Left hindlimb (tissue), 1 donor: Measurements from ENCODE around the gene SERPING1.
A peak's percentile ranks its signal among the peaks of the same experiment; 100 is the strongest.

Experiments
- DNase-seq: peaks from one replicate; pipeline ENCODE4 v3.0.0-alpha.2; 2018

SERPING1 gene

GRCh38 chr11:57597461-57597915, at the start of gene SERPING1:
SERPING1 (plus strand) TSS chr11:57597685; CDS start chr11:57598271, 586 bp downstream.
- peak; percentile 71 for DNase-seq

DNA sequence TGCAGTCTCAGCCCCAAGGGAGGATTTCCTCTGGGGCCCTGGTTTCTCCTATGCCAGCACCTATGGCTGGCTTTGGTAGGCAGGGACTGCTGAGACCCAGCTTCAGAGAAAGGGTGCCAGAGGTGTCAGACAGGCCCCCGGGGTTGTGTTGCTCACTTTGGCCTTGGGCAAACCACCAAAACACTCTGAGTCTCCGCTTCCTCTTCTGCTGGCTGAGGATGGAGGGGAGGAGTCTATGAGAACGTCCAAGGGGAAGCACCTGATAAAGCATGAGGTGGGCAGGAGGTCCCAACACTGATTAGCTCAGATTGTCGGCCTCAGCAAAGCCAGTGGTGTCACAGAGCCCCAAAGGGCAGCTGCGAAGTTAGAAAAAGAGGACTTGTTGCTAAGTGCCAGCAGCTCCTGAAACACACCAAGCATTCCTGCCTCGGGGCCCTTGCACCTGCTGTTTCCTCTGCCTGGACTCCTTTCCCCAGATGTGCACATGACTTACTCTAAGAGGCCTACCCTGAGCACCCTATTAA, 49.6 kb upstream of the SERPING1 start:
- no peak for DNase-seq

DNA sequence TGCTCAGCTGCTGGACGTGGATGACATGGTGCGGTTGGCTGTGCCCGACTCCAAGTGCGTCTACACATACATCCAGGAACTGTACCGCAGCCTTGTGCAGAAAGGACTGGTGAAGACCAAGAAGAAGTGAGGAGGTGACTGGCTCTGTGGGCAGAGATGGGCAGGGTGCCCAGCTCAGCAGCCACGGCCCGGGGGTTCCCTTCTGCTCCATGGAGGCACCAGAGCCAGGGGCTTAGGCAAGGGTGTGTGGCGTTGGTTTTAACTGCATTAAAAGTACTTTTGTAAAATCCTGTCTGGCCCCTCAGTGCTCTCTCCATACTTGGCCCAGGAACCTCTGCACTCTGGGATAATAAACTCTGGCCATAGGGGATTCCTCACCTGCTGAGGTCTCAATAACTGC, 47.5 kb upstream of the SERPING1 start:
- DNase-seq: no peak

DNA sequence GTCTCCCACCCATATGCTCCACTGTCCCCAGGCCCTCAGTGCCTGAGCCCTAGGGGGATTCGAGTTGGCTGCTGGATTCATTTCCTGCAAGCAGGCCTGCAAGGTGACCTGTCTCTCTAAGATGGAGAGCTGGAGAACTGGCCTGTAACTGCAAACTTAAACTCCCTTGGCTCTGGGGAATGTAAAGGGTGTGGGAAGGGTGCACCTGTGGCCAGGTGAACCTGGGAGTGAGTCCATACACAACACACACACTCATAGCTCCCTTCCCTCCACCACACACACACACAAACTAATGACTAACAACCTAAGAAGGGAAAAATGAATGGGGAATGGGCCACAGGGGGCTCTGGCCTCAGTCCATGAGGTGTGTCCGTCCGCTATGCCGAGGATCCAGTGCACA, 45.5 kb upstream of the SERPING1 start:
- no peak for DNase-seq

DNA sequence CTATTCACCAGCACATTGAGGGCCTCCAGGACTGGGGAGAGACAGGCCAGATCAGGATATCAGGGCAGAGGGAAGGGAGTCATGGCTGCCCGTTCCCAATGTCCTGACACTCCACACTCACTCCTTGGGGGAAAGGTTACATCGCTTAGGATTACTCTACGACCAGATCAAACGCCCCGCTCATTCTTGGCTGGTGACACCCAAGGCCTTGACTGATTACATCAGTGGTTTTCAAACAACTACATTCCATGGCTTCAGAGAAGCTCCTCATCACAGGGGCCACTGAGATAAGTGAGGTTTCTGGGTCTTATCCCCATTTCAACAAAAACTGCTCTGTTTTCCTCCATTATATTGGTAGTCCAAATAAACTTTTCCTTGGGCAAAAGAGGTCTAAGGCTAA, 45.0 kb upstream of the SERPING1 start:
- DNase-seq: no peak

- DNase-seq: no peak
Measured at GRCh38 chr11:57555393-57555792, 42.1 kb upstream of the SERPING1 start.

DNA sequence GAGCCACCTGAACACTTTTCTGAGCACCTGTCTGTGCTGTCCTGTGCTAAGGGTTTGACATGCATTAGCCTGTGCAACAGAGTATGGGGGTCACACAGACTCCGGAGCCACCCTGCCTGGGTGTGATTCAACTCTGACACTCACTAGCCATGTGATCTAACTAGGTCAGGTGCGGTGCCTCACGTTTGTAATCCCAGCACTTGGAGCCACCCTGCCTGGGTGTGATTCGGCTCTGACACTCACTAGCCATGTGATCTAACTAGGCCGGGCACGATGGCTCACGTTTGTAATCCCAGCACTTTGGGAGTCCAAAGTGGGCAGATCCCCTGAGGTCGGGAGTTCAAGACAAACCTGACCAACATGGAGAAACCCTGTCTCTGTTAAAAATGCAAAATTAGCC, 41.4 kb upstream of the SERPING1 start:
- DNase-seq: no peak

GRCh38 chr11:57560146-57560545, 37.3 kb upstream of the SERPING1 start:
- no peak for DNase-seq

DNA sequence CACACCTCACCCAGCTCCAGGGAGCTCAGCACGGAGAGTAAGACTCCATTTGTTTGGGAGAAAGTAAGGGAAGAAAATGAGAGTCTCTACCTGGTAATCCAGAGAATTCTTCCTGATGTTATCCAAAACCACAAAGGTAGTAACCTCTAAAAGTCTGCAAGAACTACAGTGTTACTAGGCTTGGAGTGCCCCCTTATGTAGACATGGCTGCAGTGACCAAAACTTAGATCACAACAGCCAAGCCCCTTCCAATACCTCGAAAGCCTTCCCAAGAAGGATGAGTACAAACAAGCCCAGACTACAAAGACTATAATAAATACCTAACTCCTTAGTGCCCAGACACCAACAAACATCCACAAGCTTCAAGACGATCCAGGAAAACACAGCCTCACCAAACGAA, 34.9 kb upstream of the SERPING1 start:
- DNase-seq: no peak

DNA sequence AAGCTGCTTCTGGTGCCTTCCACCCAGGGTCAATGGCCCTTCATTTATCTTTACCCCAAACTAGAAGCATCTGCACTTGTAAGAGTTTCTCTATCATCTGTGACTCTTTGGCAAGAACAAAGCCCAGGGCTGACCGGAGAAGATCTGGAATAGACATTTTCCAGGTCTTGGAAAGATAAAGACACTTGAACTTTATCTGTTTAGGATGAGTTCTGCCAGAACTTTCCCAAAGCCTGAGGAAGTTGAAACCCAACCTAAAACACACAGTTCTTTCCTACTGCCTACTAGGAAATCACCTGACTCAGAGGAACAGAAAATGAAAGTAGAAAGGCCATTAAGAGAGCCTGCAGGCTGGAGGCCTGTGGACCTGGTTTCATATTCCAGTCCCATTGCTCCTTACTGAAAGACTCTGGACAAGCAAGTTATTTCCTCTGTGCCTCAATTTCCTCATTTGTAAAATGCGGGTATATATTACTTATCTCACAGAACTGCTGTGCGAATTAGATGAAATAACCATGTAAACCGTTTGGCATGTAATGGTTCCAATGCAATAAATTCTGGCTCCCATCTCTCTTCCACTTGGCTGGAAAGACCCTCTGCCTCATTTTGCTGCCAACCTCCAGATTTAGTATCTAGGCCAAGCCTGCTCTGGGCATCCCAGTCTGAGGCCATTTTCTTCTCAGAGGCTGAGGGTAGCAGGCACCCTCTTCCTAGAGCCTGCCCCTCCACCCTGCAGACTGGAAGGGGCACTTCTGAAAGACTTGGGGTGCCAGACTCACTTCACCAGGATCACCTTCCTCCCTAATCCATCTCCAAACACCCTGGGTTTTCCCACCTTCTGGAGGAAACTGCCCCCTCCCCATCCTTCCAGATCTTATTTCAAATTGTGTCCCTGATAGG, 31.2 kb upstream of the SERPING1 start:
- no peak for DNase-seq

- no peak for DNase-seq
Measured at GRCh38 chr11:57566905-57567514, 30.5 kb upstream of the SERPING1 start.

DNA sequence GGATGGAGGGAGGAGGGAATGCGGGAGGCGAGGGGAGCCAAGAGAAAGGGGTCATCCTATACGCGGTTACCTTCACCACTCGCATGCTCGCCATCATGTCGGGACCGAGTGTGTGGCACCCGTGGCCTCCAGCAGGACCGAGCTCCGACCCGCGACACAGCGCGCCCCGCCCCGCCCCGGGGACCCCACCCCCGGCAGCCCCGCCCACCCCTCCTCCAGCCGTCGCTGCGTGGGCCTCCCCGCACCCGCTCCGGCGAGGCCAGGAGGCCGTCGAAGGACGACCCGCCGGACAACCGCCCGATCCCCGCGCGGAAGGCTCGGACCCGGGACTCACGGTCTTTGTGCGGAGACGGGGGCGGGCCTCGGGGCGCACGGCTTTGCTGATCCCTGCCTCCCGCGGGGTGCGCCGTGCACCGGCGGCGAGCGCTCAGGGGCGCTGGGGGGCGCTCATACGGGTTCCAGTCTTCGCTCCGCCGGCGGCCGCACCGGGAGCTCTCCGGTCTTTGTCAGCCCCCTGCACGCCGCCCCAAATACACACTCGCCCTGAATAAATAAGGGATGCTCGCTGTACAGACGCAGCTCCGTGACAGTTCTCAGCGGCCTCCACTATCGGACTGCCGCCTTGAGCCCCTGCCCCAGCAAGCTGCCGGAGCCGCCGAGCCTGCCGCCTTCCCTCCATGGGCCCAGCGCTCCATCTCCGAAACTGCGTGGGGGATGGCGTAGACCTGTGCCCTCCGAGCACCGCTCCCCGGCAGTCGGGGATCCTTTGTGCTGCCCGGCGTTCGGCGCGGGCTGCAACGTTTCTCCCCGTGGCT, 29.8 kb upstream of the SERPING1 start, which contains the start of gene UBE2L6:
Gene UBE2L6 (minus strand): TSS at position 158 of the 815 bp plus-strand sequence. CDS start 61 bp downstream, at position 97.
- peak; percentile 68 for DNase-seq

DNA sequence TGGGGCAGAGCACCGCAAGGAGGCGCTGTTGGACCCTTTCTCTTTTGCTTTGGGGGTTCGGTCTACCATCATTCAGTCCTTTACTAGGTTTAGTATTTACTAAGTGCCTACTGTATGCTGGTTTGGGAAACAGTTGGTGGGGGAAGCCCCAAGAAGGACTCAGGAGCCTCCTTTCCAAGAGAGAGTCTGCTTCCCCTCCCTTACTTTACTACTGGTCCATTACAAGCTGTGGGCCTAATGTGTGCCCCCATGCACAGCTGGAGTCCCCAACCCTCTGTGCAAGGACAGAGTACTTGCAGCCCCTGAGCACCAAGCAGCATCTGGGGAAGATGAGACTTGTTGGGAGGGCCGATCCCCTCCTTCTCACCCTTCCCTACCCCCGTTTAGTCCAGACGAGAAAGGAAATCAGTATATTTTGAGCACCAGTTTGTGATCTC, 29.1 kb upstream of the SERPING1 start:
- peak; percentile 85 for DNase-seq

DNA sequence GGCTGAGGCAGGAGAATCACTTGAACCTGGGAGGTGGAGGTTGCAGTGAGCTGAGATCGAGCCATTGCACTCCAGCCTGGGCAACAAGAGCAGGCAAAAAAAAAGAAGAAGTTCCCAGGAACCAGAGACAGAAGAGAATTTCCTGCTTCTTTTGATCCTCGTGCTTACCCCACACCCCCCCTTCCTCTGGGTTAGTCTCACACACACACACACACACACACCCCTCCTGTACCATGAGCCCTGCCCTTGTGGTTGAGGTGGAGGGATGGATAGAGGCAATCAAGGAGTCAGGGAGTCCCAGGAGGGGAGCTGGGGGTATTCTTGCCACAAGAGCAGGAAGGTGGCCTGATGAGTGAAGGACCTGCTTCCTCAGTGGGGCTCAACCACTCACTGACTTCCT, 25.9 kb upstream of the SERPING1 start:
- no peak for DNase-seq

- no peak for DNase-seq
Measured at GRCh38 chr11:57574061-57574460, 23.4 kb upstream of the SERPING1 start.

DNA sequence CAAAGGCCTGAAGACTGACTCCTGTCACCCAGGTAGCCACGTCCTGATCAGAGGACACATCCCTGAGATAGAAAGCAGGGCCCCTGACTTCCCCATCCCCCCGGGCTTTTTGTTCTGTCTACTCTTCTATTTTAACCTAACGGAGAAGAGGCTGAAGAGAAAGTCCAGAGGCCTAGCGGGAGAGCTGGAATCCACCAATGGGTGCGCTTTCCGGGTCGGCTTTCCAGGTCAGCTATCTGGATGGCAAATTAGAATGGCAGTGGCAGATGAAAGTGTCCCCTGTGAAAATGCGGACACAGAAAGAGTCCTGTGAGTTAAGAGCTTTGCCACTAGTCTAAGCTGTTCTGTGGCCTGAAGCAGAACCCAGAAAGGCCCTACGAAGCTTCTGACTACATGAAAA, 13.1 kb upstream of the SERPING1 start:
- DNase-seq: no peak

- no peak for DNase-seq
Measured at GRCh38 chr11:57585301-57585700, 12.2 kb upstream of the SERPING1 start.

DNA sequence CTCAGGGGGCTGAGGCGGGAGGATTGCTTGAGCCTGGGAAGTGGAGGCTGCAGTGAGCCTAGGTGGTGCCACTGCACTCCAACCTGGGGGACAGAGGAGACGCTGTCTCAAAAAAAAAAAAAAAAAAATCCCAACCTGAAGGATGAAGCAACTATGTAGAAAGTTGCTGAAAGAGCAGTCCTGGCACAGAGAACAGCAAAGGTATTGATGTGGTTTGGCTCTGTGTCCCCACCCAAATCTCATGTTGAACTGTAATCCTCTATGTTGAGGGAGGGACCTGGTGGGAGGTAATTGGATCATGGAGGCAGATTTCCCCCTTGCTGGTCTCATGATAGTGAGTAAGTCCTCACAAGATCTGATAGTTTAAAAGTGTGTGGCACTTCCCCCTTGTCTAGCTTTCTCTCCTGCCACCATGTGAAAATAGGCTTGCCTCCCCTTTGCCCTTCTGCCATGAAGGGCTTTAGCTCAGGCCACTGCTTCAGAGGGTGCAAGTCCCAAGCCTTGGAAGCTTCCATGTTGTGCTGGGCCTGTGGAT, 10.7 kb upstream of the SERPING1 start:
- no peak for DNase-seq

DNA sequence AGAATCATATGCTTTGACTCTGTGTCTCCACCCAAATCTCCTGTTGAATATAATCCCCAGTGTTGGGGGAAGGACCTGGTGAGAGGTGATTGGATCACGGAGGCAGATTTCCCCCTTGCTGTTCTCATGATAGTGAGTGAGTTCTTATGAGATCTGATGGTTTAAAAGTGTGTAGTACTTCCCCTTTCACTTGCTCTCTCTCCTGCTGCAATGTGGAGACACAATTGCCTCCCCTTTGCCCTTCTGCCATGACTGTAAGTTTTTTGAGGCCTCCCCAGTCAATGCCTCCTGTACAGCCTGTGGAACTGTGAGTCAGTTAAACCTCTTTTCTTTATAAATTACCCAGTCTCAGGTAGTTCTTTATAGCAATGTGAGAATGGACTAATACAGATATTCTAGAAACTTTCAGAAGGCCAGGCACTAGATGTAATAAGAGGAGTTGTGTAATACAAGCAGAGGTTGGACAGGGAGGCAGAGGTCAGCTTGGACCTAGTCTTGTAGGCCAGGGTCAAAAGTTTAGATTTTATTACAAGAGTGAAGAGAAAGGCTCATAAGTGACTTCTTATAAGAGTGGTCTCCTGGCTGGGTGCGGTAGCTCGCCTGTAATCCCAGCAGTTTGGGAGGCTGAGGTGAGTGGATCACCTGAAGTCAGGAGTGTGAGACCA, 9.3 kb upstream of the SERPING1 start:
- DNase-seq: no peak

DNA sequence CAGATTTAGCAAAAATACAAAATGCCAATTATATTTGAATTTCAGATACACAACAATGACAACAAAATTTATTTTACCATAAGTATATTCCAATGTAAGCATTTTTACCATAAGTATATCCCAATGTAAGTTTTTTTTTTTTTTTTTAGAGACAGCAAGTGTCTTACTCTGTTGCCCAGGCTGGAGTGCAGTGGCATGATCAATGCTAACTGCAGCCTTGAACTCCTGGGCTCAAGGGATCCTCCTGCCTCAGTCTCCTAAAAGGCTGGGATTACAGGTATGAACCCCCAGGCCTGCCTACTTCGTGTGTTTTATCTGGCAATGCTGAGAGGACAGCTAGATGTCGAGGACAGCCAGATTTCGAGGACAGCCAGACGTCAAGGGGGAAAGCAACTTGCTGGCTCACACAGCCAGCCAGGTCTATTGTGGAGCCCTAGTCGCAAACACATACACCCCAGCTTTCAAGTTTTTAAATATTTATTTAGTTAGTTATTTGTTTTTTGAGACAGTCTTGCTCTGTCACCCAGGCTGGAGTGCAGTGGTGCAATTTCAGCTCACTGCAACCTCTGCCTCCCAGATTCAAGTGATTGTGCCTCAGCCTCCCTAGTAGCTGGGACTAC, 1.1 kb upstream of the SERPING1 start:
- DNase-seq: no peak
